H9 (cell line): ENCODE data around the gene FBXO47. TPM values are rescaled to one million over a fixed set of nuclear protein-coding genes. Genes with fewer than 3 reads are reported as not detected.

Experiments
- DNase-seq: peaks from one replicate; pipeline ENCODE4 v3.0.0-alpha.2; 2017
- H2AFZ ChIP-seq: one replicate; pipeline ENCODE4 v1.6.1; 2013; ENCODE audit warnings: mild to moderate bottlenecking, low read length, control low read depth, moderate library complexity
- H2AK5ac ChIP-seq: 2 replicates; pipeline ENCODE4 v1.6.1; 2013; ENCODE audit warnings: low read length, control low read depth, mixed read lengths; ENCODE audit not compliant: insufficient read length
- H2BK120ac ChIP-seq: one replicate; pipeline ENCODE4 v1.6.1; 2013; ENCODE audit warnings: low read depth, mild to moderate bottlenecking, low read length, control low read depth, inconsistent platforms; ENCODE audit not compliant: poor library complexity, severe bottlenecking
- H2BK12ac ChIP-seq: 2 replicates; pipeline ENCODE4 v1.6.1; 2013; ENCODE audit warnings: low read length, control low read depth, mixed read lengths, low read depth; ENCODE audit not compliant: insufficient read length
- H2BK15ac ChIP-seq: 2 replicates; pipeline ENCODE4 v1.6.1; 2013; ENCODE audit warnings: low read depth, low read length, control low read depth
- H2BK20ac ChIP-seq: one replicate; pipeline ENCODE4 v1.6.1; 2013; ENCODE audit warnings: low read depth, mild to moderate bottlenecking, low read length, control low read depth, inconsistent platforms; ENCODE audit not compliant: poor library complexity, severe bottlenecking
- H2BK5ac ChIP-seq: 2 replicates; pipeline ENCODE4 v1.6.1; 2013; ENCODE audit warnings: low read length, control low read depth, mixed read lengths; ENCODE audit not compliant: insufficient read length
- H3K14ac ChIP-seq: 2 replicates; pipeline ENCODE4 v1.6.1; 2013; ENCODE audit warnings: low read length, control low read depth; ENCODE audit not compliant: insufficient read depth
- H3K18ac ChIP-seq: 2 replicates; pipeline ENCODE4 v1.6.1; 2013; ENCODE audit warnings: low read depth, mild to moderate bottlenecking, mixed read lengths, low read length, control low read depth; ENCODE audit not compliant: insufficient read length
- H3K23ac ChIP-seq: 2 replicates; pipeline ENCODE4 v1.6.1; 2013; ENCODE audit warnings: low read length, control low read depth, mixed read lengths, low read depth; ENCODE audit not compliant: insufficient read length
- H3K23me2 ChIP-seq: 2 replicates; pipeline ENCODE4 v1.6.1; 2013; ENCODE audit warnings: low read depth, mild to moderate bottlenecking, mixed read lengths, low read length, control low read depth; ENCODE audit not compliant: insufficient read length, poor library complexity, severe bottlenecking
- H3K27ac ChIP-seq: 2 replicates; pipeline ENCODE4 v1.5.1; 2013; ENCODE audit warnings: low read length, control low read depth, mixed read lengths, low read depth; ENCODE audit not compliant: insufficient read length
- H3K27me3 ChIP-seq: 2 replicates; pipeline ENCODE4 v1.6.1; 2013; ENCODE audit warnings: low read length, control low read depth, inconsistent platforms; ENCODE audit not compliant: insufficient read depth
- H3K4ac ChIP-seq: 2 replicates; pipeline ENCODE4 v1.6.1; 2013; ENCODE audit warnings: low read depth, mild to moderate bottlenecking, control low read depth, inconsistent platforms, low read length, moderate library complexity
- H3K4me1 ChIP-seq: 2 replicates; pipeline ENCODE4 v1.6.1; 2013; ENCODE audit warnings: low read length, control low read depth, inconsistent platforms; ENCODE audit not compliant: insufficient read depth
- H3K4me2 ChIP-seq: 2 replicates; pipeline ENCODE4 v1.6.1; 2013; ENCODE audit warnings: low read length, control low read depth, mixed read lengths; ENCODE audit not compliant: insufficient read length, insufficient read depth
- H3K56ac ChIP-seq: 2 replicates; pipeline ENCODE4 v1.6.1; 2013; ENCODE audit warnings: low read depth, mild to moderate bottlenecking, mixed read lengths, low read length, control low read depth; ENCODE audit not compliant: insufficient read length
- H3K79me1 ChIP-seq: 2 replicates; pipeline ENCODE4 v1.6.1; 2013; ENCODE audit warnings: low read depth, mild to moderate bottlenecking, moderate library complexity, low read length, control low read depth, inconsistent platforms; ENCODE audit not compliant: insufficient read depth, poor library complexity, severe bottlenecking
- H3K79me2 ChIP-seq: 2 replicates; pipeline ENCODE4 v1.6.1; 2013; ENCODE audit warnings: low read length, control low read depth, inconsistent platforms; ENCODE audit not compliant: insufficient read depth
- H3K9ac ChIP-seq: 2 replicates; pipeline ENCODE4 v1.6.1; 2013; ENCODE audit warnings: low read length, control low read depth, mixed read lengths; ENCODE audit not compliant: insufficient read length; ENCODE audit errors: extremely low read depth
- H3K9me3 ChIP-seq: one replicate; pipeline ENCODE4 v1.6.1; 2013; ENCODE audit warnings: low read depth, low read length, inconsistent platforms; ENCODE audit not compliant: control insufficient read depth
- H3T11ph ChIP-seq: one replicate; pipeline ENCODE4 v1.6.1; 2013; ENCODE audit warnings: mild to moderate bottlenecking, low read length, control low read depth, inconsistent platforms
- H4K20me1 ChIP-seq: one replicate; pipeline ENCODE4 v1.6.1; 2013; ENCODE audit not compliant: control insufficient read depth, insufficient read length, insufficient read depth
- H4K5ac ChIP-seq: 2 replicates; pipeline ENCODE4 v1.6.1; 2013; ENCODE audit warnings: low read depth, mild to moderate bottlenecking, mixed read lengths, low read length, control low read depth; ENCODE audit not compliant: insufficient read length
- H4K8ac ChIP-seq: replicated peaks from 2 replicates; pipeline ENCODE4 v1.6.1; 2013; ENCODE audit warnings: low read length, control low read depth, mixed read lengths, low read depth; ENCODE audit not compliant: insufficient read length
- H4K91ac ChIP-seq: 2 replicates; pipeline ENCODE4 v1.6.1; 2013; ENCODE audit warnings: low read depth, mild to moderate bottlenecking, moderate library complexity, mixed read lengths, low read length, control low read depth; ENCODE audit not compliant: insufficient read length
- H3K27ac Mint-ChIP-seq, 3 experiments: 2 replicates in 2 of 3; 3 replicates in 1 of 3; pipeline ENCODE4 v1.8.0; 2020 to 2021; ENCODE audit warnings: mixed read lengths in 3 of 3, mild to moderate bottlenecking in 1 of 3, moderate library complexity in 1 of 3
- H3K27me3 Mint-ChIP-seq: 2 replicates; pipeline ENCODE4 v1.8.0; 2021; ENCODE audit warnings: low read depth, mild to moderate bottlenecking, moderate library complexity, mixed read lengths
- H3K36me3 Mint-ChIP-seq, 3 experiments: 2 replicates in 2 of 3; 3 replicates in 1 of 3; pipeline ENCODE4 v1.8.0; 2020 to 2021; ENCODE audit warnings: low read depth in 3 of 3, mixed read lengths in 3 of 3; ENCODE audit not compliant: insufficient read depth in 1 of 3
- H3K4me1 Mint-ChIP-seq, 2 experiments: 2 replicates each; pipeline ENCODE4 v1.8.0; 2020; ENCODE audit warnings: mixed read lengths in 2 of 2
- H3K4me3 Mint-ChIP-seq, 2 experiments: 2 replicates in 1 of 2; 3 replicates in 1 of 2; pipeline ENCODE4 v1.8.0; 2020 to 2021; ENCODE audit warnings: mild to moderate bottlenecking in 2 of 2, mixed read lengths in 2 of 2, moderate library complexity in 1 of 2
- H3K9me3 Mint-ChIP-seq, 2 experiments: 2 replicates in 1 of 2; 3 replicates in 1 of 2; pipeline ENCODE4 v1.8.0; 2020; ENCODE audit warnings: mild to moderate bottlenecking in 2 of 2, mixed read lengths in 2 of 2, moderate library complexity in 1 of 2
- CTCF ChIP-seq: fragments of 200-600 bp; sonication (generic); conservative IDR thresholded peaks from 3 replicates; pipeline ENCODE4 v1.8.0; 2021; ENCODE audit warnings: antibody characterized with exemption, mild to moderate bottlenecking
- WGBS: extraction: QIAGEN DNeasy Blood & Tissue Kit; methylation state at CpG from one replicate; pipeline ENCODE4 v1.1.7; 2013; ENCODE audit warnings: missing lambda C conversion rate, low lambda C conversion rate, mixed read lengths; ENCODE audit not compliant: insufficient read length; ENCODE audit errors: extremely low coverage; 5-methylcytosine and 5-hydroxymethylcytosine counted together
- total RNA-seq: library from RNA; stranded (reverse); gene quantifications from 2 replicates; pipeline ENCODE4 v1.2.1, GENCODE V29; 2021

Gene FBXO47
- total RNA-seq, 1 experiment from 2014 or later = not detected

GRCh38 chr17:38900978-38901656, 66.1 kb downstream of the FBXO47 start:
- H3K27me3 ChIP-seq = no peaks in the 10 kb centered on the region
- H3K9ac ChIP-seq = no peak overlapping the region
- H2BK5ac ChIP-seq = no peak overlapping the region
- H2AK5ac ChIP-seq = no peak overlapping the region
- Mint-ChIP-seq H3K4me3 (0 out of 5 replicates have a peak overlapping the region, but pooled peaks of 1 of the 2 experiments have one; percentile 46), H3K4me1 (peaks cover 13 to 24% of the 10 kb centered on the region in 2 experiments), H3K9me3 (no peaks in the 10 kb centered on the region), H3K27me3 (no peaks in the 10 kb centered on the region), H3K27ac (peak overlapping the region; percentile 39 to 96 (median 84); a peak in 5 of 7 replicates), H3K36me3 (peaks cover 10 to 53% (median 48%) of the 10 kb centered on the region in 3 experiments; a peak in 6 of 7 replicates)
- no peaks in the 10 kb centered on the region for H3K4me1 ChIP-seq
- H3K18ac ChIP-seq = no peak overlapping the region
- no peaks in the 10 kb centered on the region for H3K9me3 ChIP-seq
- WGBS = no CpG with 5 or more reads among the region's 10 CpGs
- H3K23ac ChIP-seq = no peak overlapping the region
- no peak overlapping the region for H2BK120ac ChIP-seq
- no peak overlapping the region for H3K4me2 ChIP-seq
- H2BK12ac ChIP-seq = no peak overlapping the region
- DNase-seq = no peak
- TF ChIP-seq CTCF = no peak
- no peak overlapping the region for H3T11ph ChIP-seq
- H2AFZ ChIP-seq = no peak overlapping the region
- H4K91ac ChIP-seq = no peak overlapping the region
- H3K79me1 ChIP-seq = no peaks in the 10 kb centered on the region
- H2BK15ac ChIP-seq = no peak overlapping the region
- no peaks in the 10 kb centered on the region for H3K23me2 ChIP-seq
- H3K56ac ChIP-seq = no peak overlapping the region
- no peak overlapping the region for H2BK20ac ChIP-seq
- no peak overlapping the region for H3K27ac ChIP-seq
- no peaks in the 10 kb centered on the region for H4K20me1 ChIP-seq
- no peak overlapping the region for H4K5ac ChIP-seq
- H4K8ac ChIP-seq = no peak overlapping the region
- no peak overlapping the region for H3K4ac ChIP-seq
- H3K14ac ChIP-seq = no peak overlapping the region
- H3K79me2 ChIP-seq = no peaks in the 10 kb centered on the region
